VCaP (cell line): ENCODE measurements around the gene AGR3.

ENCODE experiments used
- H3K27ac ChIP-seq: fragments of 450-650 bp; 2 replicates; pipeline ENCODE4 v1.5.1; 2017
- CTCF ChIP-seq: fragments of 450-650 bp; conservative IDR thresholded peaks from 2 replicates; pipeline ENCODE4 v1.5.1; 2017; ENCODE audit warnings: mild to moderate bottlenecking, moderate library complexity

Gene AGR3

GRCh38 chr7:16914771-16915170, 33.0 kb upstream of the AGR3 start:
- no peak overlapping the region for H3K27ac ChIP-seq
- TF ChIP-seq CTCF, result no peak

GRCh38 chr7:16913643-16914042, 31.9 kb upstream of the AGR3 start:
- no peak for TF ChIP-seq CTCF
- H3K27ac ChIP-seq, result no peak overlapping the region

- H3K27ac ChIP-seq, result no peak overlapping the region
- TF ChIP-seq CTCF, result no peak
Measured at GRCh38 chr7:16912540-16912939, 30.8 kb upstream of the AGR3 start.

- no peak for TF ChIP-seq CTCF
- no peak overlapping the region for H3K27ac ChIP-seq
Measured at GRCh38 chr7:16908561-16908960, 26.8 kb upstream of the AGR3 start.

GRCh38 chr7:16905300-16906044, 23.7 kb upstream of the AGR3 start:
- no peak for TF ChIP-seq CTCF
- H3K27ac ChIP-seq, result peak overlapping the region; percentile 31

- no peak overlapping the region for H3K27ac ChIP-seq
Measured at GRCh38 chr7:16904076-16904475, 22.3 kb upstream of the AGR3 start.

GRCh38 chr7:16900209-16900768, 18.5 kb upstream of the AGR3 start:
- H3K27ac ChIP-seq, result no peak overlapping the region
- no peak for TF ChIP-seq CTCF

More at GRCh38 chr7:16904076-16904475, 22.3 kb upstream of the AGR3 start:
- no peak for TF ChIP-seq CTCF
